DMS53 treated with DMSO at 0.1 percent for 48 hours (cell line): ENCODE results near the gene NBEA.
A peak's percentile ranks its signal among the peaks of the same experiment; 100 is the strongest.

Experiments used
- DNase-seq: peaks from one replicate; lab custom pipeline; 2025; ENCODE audit not compliant: unreplicated experiment; lab: John Stamatoyannopoulos, UW

The NBEA gene

GRCh38 chr13:35164324-35164932 is 222.4 kb downstream of the NBEA start:
- DNase-seq = peak; percentile 65

GRCh38 chr13:35165205-35165604 is 223.1 kb downstream of the NBEA start:
- DNase-seq = no peak

GRCh38 chr13:35179494-35179893 is 237.4 kb downstream of the NBEA start:
- no peak for DNase-seq

GRCh38 chr13:35179920-35180663 is 238.0 kb downstream of the NBEA start:
- no peak for DNase-seq

- DNase-seq = no peak
Measured at GRCh38 chr13:35190241-35190640, 248.2 kb downstream of the NBEA start.

- no peak for DNase-seq
Measured at GRCh38 chr13:35191883-35192282, 249.8 kb downstream of the NBEA start.

- DNase-seq = no peak
Measured at GRCh38 chr13:35198613-35199200, 256.6 kb downstream of the NBEA start.

- no peak for DNase-seq
Measured at GRCh38 chr13:35208587-35208986, 266.5 kb downstream of the NBEA start.

GRCh38 chr13:35210261-35210660 is 268.2 kb downstream of the NBEA start:
- DNase-seq = no peak

- DNase-seq = no peak
Measured at GRCh38 chr13:35211949-35212348, 269.9 kb downstream of the NBEA start.

- no peak for DNase-seq
Measured at GRCh38 chr13:35213911-35214310, 271.8 kb downstream of the NBEA start.

- DNase-seq = no peak
Measured at GRCh38 chr13:35216131-35216530, 274.1 kb downstream of the NBEA start.

- DNase-seq = no peak
Measured at GRCh38 chr13:35219021-35219420, 277.0 kb downstream of the NBEA start.

GRCh38 chr13:35225159-35225558 is 283.1 kb downstream of the NBEA start:
- no peak for DNase-seq

GRCh38 chr13:35225582-35225981 is 283.5 kb downstream of the NBEA start:
- DNase-seq = no peak

- no peak for DNase-seq
Measured at GRCh38 chr13:35228536-35228935, 286.5 kb downstream of the NBEA start.

- DNase-seq = no peak
Measured at GRCh38 chr13:35231426-35231825, 289.4 kb downstream of the NBEA start.

- DNase-seq = no peak
Measured at GRCh38 chr13:35238274-35238673, 296.2 kb downstream of the NBEA start.

- DNase-seq = no peak
Measured at GRCh38 chr13:35252536-35253205, 310.6 kb downstream of the NBEA start.

- no peak for DNase-seq
Measured at GRCh38 chr13:35255241-35255640, 313.2 kb downstream of the NBEA start.

- DNase-seq = no peak
Measured at GRCh38 chr13:35256459-35257148, 314.5 kb downstream of the NBEA start.
